Measurements from ENCODE around the gene ARID4B.

ARID4B gene

GRCh38 chr1:235156265-235156664 lies 171.7 kb downstream of the ARID4B start:
- TF ChIP-seq CTCF (IDR thresholded peaks at IDR 0.05; ENCODE audit: low read depth, low read length) = no peak
- no peak overlapping the region for H3K4me3 ChIP-seq (ENCODE audit: low read depth, low read length)

GRCh38 chr1:235152235-235152634 lies 175.7 kb downstream of the ARID4B start:
- no peak overlapping the region for H3K4me3 ChIP-seq (ENCODE audit: low read depth, low read length)
- TF ChIP-seq CTCF (IDR thresholded peaks at IDR 0.05; ENCODE audit: low read depth, low read length) = no peak

- no peak for TF ChIP-seq CTCF (IDR thresholded peaks at IDR 0.05; ENCODE audit: low read depth, low read length)
- H3K4me3 ChIP-seq (ENCODE audit: low read depth, low read length) = no peak overlapping the region
Measured at GRCh38 chr1:235151033-235151432, 176.9 kb downstream of the ARID4B start.

GRCh38 chr1:235149824-235150223 lies 178.2 kb downstream of the ARID4B start:
- no peak overlapping the region for H3K4me3 ChIP-seq (ENCODE audit: low read depth, low read length)
- TF ChIP-seq CTCF (IDR thresholded peaks at IDR 0.05; ENCODE audit: low read depth, low read length) = no peak

- TF ChIP-seq CTCF (IDR thresholded peaks at IDR 0.05; ENCODE audit: low read depth, low read length) = no peak
- no peak overlapping the region for H3K4me3 ChIP-seq (ENCODE audit: low read depth, low read length)
Measured at GRCh38 chr1:235147269-235147668, 180.7 kb downstream of the ARID4B start.

GRCh38 chr1:235145639-235146038 lies 182.3 kb downstream of the ARID4B start:
- no peak for TF ChIP-seq CTCF (IDR thresholded peaks at IDR 0.05; ENCODE audit: low read depth, low read length)
- H3K4me3 ChIP-seq (ENCODE audit: low read depth, low read length) = no peak overlapping the region

- no peak for TF ChIP-seq CTCF (IDR thresholded peaks at IDR 0.05; ENCODE audit: low read depth, low read length)
- no peak overlapping the region for H3K4me3 ChIP-seq (ENCODE audit: low read depth, low read length)
Measured at GRCh38 chr1:235142991-235143390, 185.0 kb downstream of the ARID4B start.

Data from WI38 (cell line).